HEK293 (cell line): Measurements from ENCODE around the gene KRT14.
"Not testable (repeated sequence)": the region's sequence is repeated elsewhere in the genome, so short reads cannot be mapped to it uniquely, and the experiment has no call there.

Experiments used
- CTCF ChIA-PET: fragments of 350-600 bp; formaldehyde crosslinking; extraction: SDS; loops from one replicate; lab custom pipeline; 2021; ENCODE audit warnings: antibody characterized with exemption; lab: Yijun Ruan, JAX
- POLR2A ChIA-PET: fragments of 300-600 bp; formaldehyde crosslinking; extraction: SDS; loops from one replicate; lab custom pipeline; 2020; ENCODE audit warnings: antibody characterized with exemption, inconsistent platforms; lab: Yijun Ruan, JAX
- H3K27ac ChIP-seq: fragments of 200-500 bp; sonication (Bioruptor generic); 2 replicates; pipeline ENCODE4 v1.5.1; 2014; ENCODE audit warnings: low read depth, low read length, control low read depth, inconsistent platforms; ENCODE audit errors: extremely low read depth
- H3K36me3 ChIP-seq, 2 experiments: fragments of 200-500 bp in 1 of 2; sonication (Bioruptor generic) in 1 of 2; 1 replicate in 1 of 2; 2 replicates in 1 of 2; pipeline ENCODE4 v1.5.1; 2014 to 2017; ENCODE audit warnings: inconsistent platforms in 2 of 2, low read length in 2 of 2; ENCODE audit not compliant: control insufficient read depth in 2 of 2, insufficient read depth in 1 of 2
- H3K4me1 ChIP-seq: fragments of 200-500 bp; sonication (Bioruptor generic); 2 replicates; pipeline ENCODE4 v1.5.1; 2014; ENCODE audit warnings: mild to moderate bottlenecking, low read length, inconsistent platforms; ENCODE audit not compliant: control insufficient read depth, insufficient read depth
- H3K4me3 ChIP-seq: 2 replicates; pipeline ENCODE4 v1.5.1; 2011; ENCODE audit warnings: low read depth, mild to moderate bottlenecking, control low read depth, low read length, moderate library complexity
- H3K9me3 ChIP-seq: fragments of 200-500 bp; sonication (Bioruptor generic); 2 replicates; pipeline ENCODE4 v1.5.1; 2014; ENCODE audit warnings: low read depth, low read length, inconsistent platforms; ENCODE audit not compliant: control insufficient read depth, insufficient read depth
- BCL6B ChIP-seq: fragments of 450-650 bp; formaldehyde crosslinking; IDR thresholded peaks from 2 replicates; pipeline ENCODE4 v1.5.1; 2017; ENCODE audit warnings: missing biosample characterization, missing genetic modification characterization
- GFI1B ChIP-seq: fragments of 450-650 bp; formaldehyde crosslinking; IDR thresholded peaks from 2 replicates; pipeline ENCODE4 v1.5.1; 2016; ENCODE audit warnings: missing biosample characterization, missing genetic modification characterization
- ZFP3 ChIP-seq: fragments of 450-650 bp; formaldehyde crosslinking; IDR thresholded peaks from 2 replicates; pipeline ENCODE4 v1.5.1; 2016; ENCODE audit warnings: low read depth, missing biosample characterization, missing genetic modification characterization
- ZNF394 ChIP-seq: fragments of 450-650 bp; formaldehyde crosslinking; IDR thresholded peaks from 2 replicates; pipeline ENCODE4 v1.5.1; 2016; ENCODE audit warnings: missing biosample characterization, missing genetic modification characterization, mild to moderate bottlenecking, moderate library complexity, borderline replicate concordance
- ZNF555 ChIP-seq: fragments of 450-650 bp; formaldehyde crosslinking; conservative IDR thresholded peaks from 2 replicates; pipeline ENCODE4 v1.5.1; 2017; ENCODE audit warnings: missing biosample characterization, mild to moderate bottlenecking, missing genetic modification characterization, inconsistent platforms
- ZNF561 ChIP-seq: fragments of 450-650 bp; IDR thresholded peaks from 2 replicates; pipeline ENCODE4 v1.5.1; 2018; ENCODE audit warnings: missing biosample characterization, missing genetic modification characterization, borderline replicate concordance
- ZNF596 ChIP-seq: fragments of 450-650 bp; IDR thresholded peaks from 2 replicates; pipeline ENCODE4 v1.5.0; 2018; ENCODE audit warnings: missing biosample characterization, mild to moderate bottlenecking, missing genetic modification characterization, moderate library complexity
- TF ChIP-seq, protein P1 (sequence below): fragments of 450-650 bp; formaldehyde crosslinking; IDR thresholded peaks from 2 replicates; pipeline ENCODE4 v1.5.1; 2016; ENCODE audit warnings: missing biosample characterization, missing genetic modification characterization
- TF ChIP-seq, protein P2 (sequence below): fragments of 450-650 bp; formaldehyde crosslinking; IDR thresholded peaks from 2 replicates; pipeline ENCODE4 v1.5.1; 2016; ENCODE audit warnings: missing biosample characterization, missing genetic modification characterization

KRT14 gene

GRCh38 chr17:41585301-41586056 is 1.2 kb downstream of the KRT14 start (continued):
- TF ChIP-seq ZNF561 = no peak
- no peak for TF ChIP-seq ZNF555 (tag by site-specific recombination)
- TF ChIP-seq, protein P1, sequence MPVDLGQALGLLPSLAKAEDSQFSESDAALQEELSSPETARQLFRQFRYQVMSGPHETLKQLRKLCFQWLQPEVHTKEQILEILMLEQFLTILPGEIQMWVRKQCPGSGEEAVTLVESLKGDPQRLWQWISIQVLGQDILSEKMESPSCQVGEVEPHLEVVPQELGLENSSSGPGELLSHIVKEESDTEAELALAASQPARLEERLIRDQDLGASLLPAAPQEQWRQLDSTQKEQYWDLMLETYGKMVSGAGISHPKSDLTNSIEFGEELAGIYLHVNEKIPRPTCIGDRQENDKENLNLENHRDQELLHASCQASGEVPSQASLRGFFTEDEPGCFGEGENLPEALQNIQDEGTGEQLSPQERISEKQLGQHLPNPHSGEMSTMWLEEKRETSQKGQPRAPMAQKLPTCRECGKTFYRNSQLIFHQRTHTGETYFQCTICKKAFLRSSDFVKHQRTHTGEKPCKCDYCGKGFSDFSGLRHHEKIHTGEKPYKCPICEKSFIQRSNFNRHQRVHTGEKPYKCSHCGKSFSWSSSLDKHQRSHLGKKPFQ = no peak
- no peak for TF ChIP-seq BCL6B (tag by site-specific recombination)
- TF ChIP-seq GFI1B (tag by site-specific recombination) = no peak
- TF ChIP-seq, all 188 proteins: peak for 0

GRCh38 chr17:41584331-41584927 is 2.3 kb downstream of the KRT14 start:
- POLR2A ChIA-PET = not testable (repeated sequence)

DNA sequence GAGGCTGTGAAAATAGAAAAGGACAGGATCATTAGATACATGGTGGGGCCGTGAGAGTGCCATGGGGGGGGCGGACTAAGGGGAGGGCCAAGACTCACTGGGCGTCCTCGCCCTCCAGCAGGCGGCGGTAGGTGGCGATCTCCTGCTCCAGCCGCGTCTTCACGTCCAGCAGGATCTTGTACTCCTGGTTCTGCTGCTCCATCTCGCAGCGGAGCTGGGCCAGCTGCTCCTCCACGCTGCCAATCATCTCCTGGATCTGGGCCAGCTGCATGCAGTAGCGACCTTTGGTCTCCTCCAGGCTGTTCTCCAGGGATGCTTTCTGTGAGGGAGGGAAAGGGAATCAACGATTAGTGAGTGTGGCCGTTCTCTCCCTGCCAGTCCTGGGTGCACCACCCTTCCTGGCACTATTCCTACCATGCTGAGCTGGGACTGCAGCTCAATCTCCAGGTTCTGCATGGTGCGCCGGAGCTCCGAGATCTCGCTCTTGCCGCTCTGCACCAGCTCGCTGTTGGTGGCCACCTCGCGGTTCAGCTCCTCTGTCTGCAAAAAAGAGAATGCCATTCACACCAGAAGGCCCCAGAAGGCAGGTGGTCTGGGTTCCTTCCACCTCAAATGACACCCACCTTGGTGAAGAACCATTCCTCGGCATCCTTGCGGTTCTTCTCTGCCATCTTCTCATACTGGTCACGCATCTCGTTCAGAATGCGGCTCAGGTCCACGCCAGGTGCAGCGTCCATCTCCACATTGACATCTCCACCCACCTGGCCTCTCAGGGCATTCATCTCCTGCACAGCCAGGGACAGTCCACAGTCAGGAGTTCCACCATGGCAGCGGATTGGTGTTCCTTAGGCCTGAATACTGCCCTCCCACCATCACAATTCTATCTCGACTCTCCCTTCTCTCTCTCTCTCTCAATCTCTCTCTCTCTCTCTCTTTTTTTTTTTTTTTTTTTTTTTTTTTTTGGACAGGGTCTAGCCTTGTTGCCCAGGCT is 3.3 kb downstream of the KRT14 start:
- Histone ChIP-seq H3K27ac (no peak overlapping the region), H3K4me1 (no peaks in the 10 kb centered on the region; the same call in 1 of the 2 replicates), H3K4me3 (no peak overlapping the region), H3K9me3 (no peaks in the 10 kb centered on the region), H3K36me3 (no peaks in the 10 kb centered on the region)
- POLR2A ChIA-PET = no interaction called here
- peak; percentile 67; the same call in 1 of the 2 replicates for TF ChIP-seq ZNF596 (tag by site-specific recombination)
- TF ChIP-seq ZNF394 = peak; percentile 35; the same call in 1 of the 2 replicates
- TF ChIP-seq ZFP3 (tag by site-specific recombination) = no peak
- CTCF ChIA-PET = interaction anchor here (1.6 to 3.2 kb wide), 4 partner anchors 12 to 79 kb away, joined by 6 to 40 read pairs (median 9); no protein-coding TSS in a partner anchor

More at GRCh38 chr17:41584331-41584927, 2.3 kb downstream of the KRT14 start:
- CTCF ChIA-PET = interaction anchor here (1.4 to 2.0 kb wide), 2 partner anchors 36 to 64 kb away, joined by 4 to 10 read pairs; no protein-coding TSS in a partner anchor
- not testable (repeated sequence) for H3K27ac ChIP-seq, H3K36me3 ChIP-seq, H3K4me1 ChIP-seq, H3K9me3 ChIP-seq, H3K4me3 ChIP-seq

- H3K36me3 ChIP-seq, H3K4me1 ChIP-seq, H3K27ac ChIP-seq, H3K4me3 ChIP-seq, POLR2A ChIA-PET, H3K9me3 ChIP-seq: not testable (repeated sequence)
- TF ChIP-seq, protein P2, sequence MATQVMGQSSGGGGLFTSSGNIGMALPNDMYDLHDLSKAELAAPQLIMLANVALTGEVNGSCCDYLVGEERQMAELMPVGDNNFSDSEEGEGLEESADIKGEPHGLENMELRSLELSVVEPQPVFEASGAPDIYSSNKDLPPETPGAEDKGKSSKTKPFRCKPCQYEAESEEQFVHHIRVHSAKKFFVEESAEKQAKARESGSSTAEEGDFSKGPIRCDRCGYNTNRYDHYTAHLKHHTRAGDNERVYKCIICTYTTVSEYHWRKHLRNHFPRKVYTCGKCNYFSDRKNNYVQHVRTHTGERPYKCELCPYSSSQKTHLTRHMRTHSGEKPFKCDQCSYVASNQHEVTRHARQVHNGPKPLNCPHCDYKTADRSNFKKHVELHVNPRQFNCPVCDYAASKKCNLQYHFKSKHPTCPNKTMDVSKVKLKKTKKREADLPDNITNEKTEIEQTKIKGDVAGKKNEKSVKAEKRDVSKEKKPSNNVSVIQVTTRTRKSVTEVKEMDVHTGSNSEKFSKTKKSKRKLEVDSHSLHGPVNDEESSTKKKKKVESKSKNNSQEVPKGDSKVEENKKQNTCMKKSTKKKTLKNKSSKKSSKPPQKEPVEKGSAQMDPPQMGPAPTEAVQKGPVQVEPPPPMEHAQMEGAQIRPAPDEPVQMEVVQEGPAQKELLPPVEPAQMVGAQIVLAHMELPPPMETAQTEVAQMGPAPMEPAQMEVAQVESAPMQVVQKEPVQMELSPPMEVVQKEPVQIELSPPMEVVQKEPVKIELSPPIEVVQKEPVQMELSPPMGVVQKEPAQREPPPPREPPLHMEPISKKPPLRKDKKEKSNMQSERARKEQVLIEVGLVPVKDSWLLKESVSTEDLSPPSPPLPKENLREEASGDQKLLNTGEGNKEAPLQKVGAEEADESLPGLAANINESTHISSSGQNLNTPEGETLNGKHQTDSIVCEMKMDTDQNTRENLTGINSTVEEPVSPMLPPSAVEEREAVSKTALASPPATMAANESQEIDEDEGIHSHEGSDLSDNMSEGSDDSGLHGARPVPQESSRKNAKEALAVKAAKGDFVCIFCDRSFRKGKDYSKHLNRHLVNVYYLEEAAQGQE (tag by site-specific recombination) = peak; percentile 52
- CTCF ChIA-PET = interaction anchor here (0.7 to 3.2 kb wide), 6 partner anchors 13 to 770 kb away, joined by 3 to 40 read pairs (median 5); no protein-coding TSS in a partner anchor
Observed at GRCh38 chr17:41582061-41582968, 4.4 kb downstream of the KRT14 start.
